D341Med (cell line): ENCODE results near the gene ARL2.
A peak's percentile ranks its signal among the peaks of the same experiment; 100 is the strongest.
"Not testable (repeated sequence)": the region's sequence is repeated elsewhere in the genome, so short reads cannot be mapped to it uniquely, and the experiment has no call there.

Experiments
- DNase-seq: peaks from one replicate; pipeline ENCODE4 v3.0.0; 2012; ENCODE audit warnings: low spot score

Gene ARL2

GRCh38 chr11:65008016-65008415 lies 5.9 kb upstream of the ARL2 start:
- no peak for DNase-seq

GRCh38 chr11:65008873-65009272 lies 5.1 kb upstream of the ARL2 start:
- DNase-seq = no peak

GRCh38 chr11:65013130-65013887 lies 651 bp upstream of the ARL2 start:
- peak; percentile 92 for DNase-seq

GRCh38 chr11:65014726-65015227 lies 817 bp downstream of the ARL2 start:
- DNase-seq = no peak

- DNase-seq = no peak
These were observed 2.7 kb downstream of the ARL2 start for GRCh38 chr11:65016705-65017104.

- DNase-seq = no peak
These were observed 4.0 kb downstream of the ARL2 start for GRCh38 chr11:65017937-65018336.

GRCh38 chr11:65019824-65020223 lies 5.9 kb downstream of the ARL2 start:
- DNase-seq = no peak

- DNase-seq = no peak
These were observed 7.0 kb downstream of the ARL2 start for GRCh38 chr11:65021003-65021402.

GRCh38 chr11:65021509-65021908 lies 7.5 kb downstream of the ARL2 start:
- no peak for DNase-seq

- DNase-seq = not testable (repeated sequence)
These were observed 9.5 kb downstream of the ARL2 start for GRCh38 chr11:65023502-65023901.

GRCh38 chr11:65026810-65027209 lies 12.8 kb downstream of the ARL2 start:
- no peak for DNase-seq

GRCh38 chr11:65027213-65028067 lies 13.5 kb downstream of the ARL2 start, which contains the start of gene SNX15:
SNX15 (plus strand) TSS chr11:65027439; CDS start chr11:65027538, 99 bp downstream.
- peak; percentile 90 for DNase-seq

- DNase-seq = no peak
These were observed 18.3 kb downstream of the ARL2 start for GRCh38 chr11:65032216-65032615.

- DNase-seq = no peak
These were observed 20.5 kb downstream of the ARL2 start for GRCh38 chr11:65034423-65034822.

- DNase-seq = no peak
These were observed 21.6 kb downstream of the ARL2 start for GRCh38 chr11:65035579-65035978.

GRCh38 chr11:65036931-65037330 lies 23.0 kb downstream of the ARL2 start:
- no peak for DNase-seq

- DNase-seq = no peak
These were observed 26.5 kb downstream of the ARL2 start for GRCh38 chr11:65040520-65040846.

- peak; percentile 94 for DNase-seq
These were observed 27.1 kb downstream of the ARL2 start, which contains the start of gene SAC3D1 for GRCh38 chr11:65040847-65041622. SAC3D1 (plus strand) TSS chr11:65041210; CDS start chr11:65041293, 83 bp downstream.

- DNase-seq = no peak
These were observed 28.9 kb downstream of the ARL2 start for GRCh38 chr11:65042891-65043290.

- DNase-seq = no peak
These were observed 30.0 kb downstream of the ARL2 start for GRCh38 chr11:65043881-65044501.

- no peak for DNase-seq
These were observed 31.1 kb downstream of the ARL2 start for GRCh38 chr11:65045061-65045460.

GRCh38 chr11:65045728-65046127 lies 31.8 kb downstream of the ARL2 start:
- DNase-seq = no peak
